Mesenchymal stem cell (in vitro differentiated cells and primary cell): ENCODE measurements around the gene ZNF646.

Experiments used
- DNase-seq: peaks from one replicate; pipeline ENCODE4 v3.0.0-alpha.2; 2013
- H2AFZ ChIP-seq: one replicate; pipeline ENCODE4 v1.6.1; 2013; ENCODE audit warnings: low read depth, mild to moderate bottlenecking, control low read depth, inconsistent platforms, low read length, moderate library complexity
- H2AK5ac ChIP-seq: 2 replicates; pipeline ENCODE4 v1.6.1; 2013; ENCODE audit warnings: low read length, moderate library complexity, mild to moderate bottlenecking, inconsistent platforms; ENCODE audit not compliant: severe bottlenecking
- H2BK120ac ChIP-seq: one replicate; pipeline ENCODE4 v1.6.1; 2013; ENCODE audit warnings: low read depth, mild to moderate bottlenecking, inconsistent platforms, low read length, moderate library complexity
- H2BK12ac ChIP-seq, 2 experiments: one replicate each; pipeline ENCODE4 v1.6.1; 2013; ENCODE audit warnings: inconsistent platforms in 2 of 2, low read length in 2 of 2, mild to moderate bottlenecking in 2 of 2, moderate library complexity in 2 of 2, control low read depth in 1 of 2
- H2BK15ac ChIP-seq: one replicate; pipeline ENCODE4 v1.6.1; 2013; ENCODE audit warnings: mild to moderate bottlenecking, low read depth, inconsistent platforms; ENCODE audit not compliant: poor library complexity, severe bottlenecking
- H2BK5ac ChIP-seq: 2 replicates; pipeline ENCODE4 v1.6.1; 2013; ENCODE audit warnings: low read depth, mild to moderate bottlenecking, low read length, control low read depth, inconsistent platforms; ENCODE audit not compliant: poor library complexity, severe bottlenecking
- H3K14ac ChIP-seq, 2 experiments: one replicate each; pipeline ENCODE4 v1.6.1; 2013; ENCODE audit warnings: inconsistent platforms in 2 of 2, low read length in 2 of 2, control low read depth in 1 of 2, mild to moderate bottlenecking in 1 of 2, moderate library complexity in 1 of 2
- H3K18ac ChIP-seq, 2 experiments: one replicate each; pipeline ENCODE4 v1.6.1; 2013; ENCODE audit warnings: inconsistent platforms in 2 of 2, low read length in 2 of 2, control low read depth in 1 of 2, low read depth in 1 of 2, mild to moderate bottlenecking in 1 of 2
- H3K23ac ChIP-seq, 2 experiments: one replicate each; pipeline ENCODE4 v1.6.1; 2013; ENCODE audit warnings: inconsistent platforms in 2 of 2, low read length in 2 of 2, mild to moderate bottlenecking in 2 of 2, moderate library complexity in 2 of 2, control low read depth in 1 of 2
- H3K27ac ChIP-seq: 2 replicates; pipeline ENCODE4 v1.5.1; 2013; ENCODE audit warnings: mild to moderate bottlenecking, moderate library complexity, low read length, control low read depth, inconsistent platforms; ENCODE audit not compliant: poor library complexity, severe bottlenecking
- H3K27me3 ChIP-seq, 2 experiments: 2 replicates each; pipeline versions ENCODE4 v1.6.1 to v1.7.0; 2013; ENCODE audit warnings: low read length in 2 of 2, mild to moderate bottlenecking in 2 of 2, moderate library complexity in 2 of 2, control low read depth in 1 of 2, inconsistent platforms in 1 of 2; ENCODE audit not compliant: control insufficient read depth in 1 of 2, insufficient read depth in 1 of 2
- H3K36me3 ChIP-seq, 2 experiments: 2 replicates each; pipeline versions ENCODE4 v1.6.1 to v1.7.0; 2013; ENCODE audit warnings: low read length in 2 of 2, control low read depth in 1 of 2, inconsistent platforms in 1 of 2, low read depth in 1 of 2, mild to moderate bottlenecking in 1 of 2; ENCODE audit not compliant: insufficient read depth in 2 of 2, control insufficient read depth in 1 of 2
- H3K4ac ChIP-seq, 2 experiments: one replicate each; pipeline ENCODE4 v1.6.1; 2013; ENCODE audit warnings: inconsistent platforms in 2 of 2, low read length in 2 of 2, mild to moderate bottlenecking in 2 of 2, moderate library complexity in 2 of 2, control low read depth in 1 of 2, low read depth in 1 of 2
- H3K4me1 ChIP-seq: 2 replicates; pipeline ENCODE4 v1.6.1; 2013; ENCODE audit warnings: low read depth, low read length, control low read depth; ENCODE audit not compliant: control insufficient read depth, insufficient read depth
- H3K4me2 ChIP-seq: 2 replicates; pipeline ENCODE4 v1.6.1; 2013; ENCODE audit warnings: low read length, mild to moderate bottlenecking, inconsistent platforms; ENCODE audit not compliant: poor library complexity, severe bottlenecking
- H3K4me3 ChIP-seq, 2 experiments: 2 replicates each; pipeline versions ENCODE4 v1.5.1 to v1.7.0; 2013; ENCODE audit warnings: low read length in 2 of 2, mild to moderate bottlenecking in 2 of 2, control low read depth in 1 of 2, low read depth in 1 of 2; ENCODE audit not compliant: insufficient read depth in 1 of 2
- H3K79me1 ChIP-seq: replicated peaks from 2 replicates; pipeline ENCODE4 v1.6.1; 2013; ENCODE audit warnings: mild to moderate bottlenecking, control low read depth, low read length, inconsistent platforms; ENCODE audit not compliant: poor library complexity, severe bottlenecking
- H3K9ac ChIP-seq: 2 replicates; pipeline ENCODE4 v1.7.0; 2013; ENCODE audit warnings: mild to moderate bottlenecking, low read length, moderate library complexity
- H3K9me3 ChIP-seq: 2 replicates; pipeline ENCODE4 v1.7.0; 2013; ENCODE audit warnings: mild to moderate bottlenecking, low read length; ENCODE audit not compliant: control insufficient read depth
- H4K8ac ChIP-seq: one replicate; pipeline ENCODE4 v1.6.1; 2013; ENCODE audit warnings: inconsistent platforms, mild to moderate bottlenecking, low read length, moderate library complexity
- H4K91ac ChIP-seq: one replicate; pipeline ENCODE4 v1.6.1; 2013; ENCODE audit warnings: mild to moderate bottlenecking, low read length, inconsistent platforms
- WGBS: methylation state at CpG from one replicate; pipeline ENCODE4 v1.1.7; 2013; ENCODE audit warnings: mixed read lengths; 5-methylcytosine and 5-hydroxymethylcytosine counted together

Gene ZNF646

GRCh38 chr16:31113121-31114120 lies 39.2 kb downstream of the ZNF646 start:
- Histone ChIP-seq H3K23ac (no peak overlapping the region), H2BK5ac (no peak overlapping the region), H3K27me3 (no peaks in the 10 kb centered on the region), H3K4me1 (peaks cover 30% of the 10 kb centered on the region), H3K9ac (peak overlapping the region; percentile 34), H3K4ac (no peak overlapping the region), H3K4me3 (no peak overlapping the region), H4K8ac (no peak overlapping the region), H3K79me1 (peaks cover 42% of the 10 kb centered on the region), H3K36me3 (peaks cover 40 to 43% of the 10 kb centered on the region in 2 experiments), H2BK120ac (no peak overlapping the region), H3K27ac (peak overlapping the region; percentile 90), H2BK15ac (no peak overlapping the region), H3K9me3 (no peaks in the 10 kb centered on the region), H2AK5ac (peak overlapping the region; percentile 23), H3K4me2 (peak overlapping the region; percentile 31), H4K91ac (no peak overlapping the region), H2AFZ (no peak overlapping the region), H3K14ac (no peak overlapping the region), H2BK12ac (no peak overlapping the region), H3K18ac (no peak overlapping the region)
- no peak for DNase-seq
- 94% methylated on average over 4 of the region's 5 CpGs for WGBS

- peaks cover 26% of the 10 kb centered on the region for H3K4me1 ChIP-seq
Observed at GRCh38 chr16:31114468-31114867, 40.2 kb downstream of the ZNF646 start.

DNA sequence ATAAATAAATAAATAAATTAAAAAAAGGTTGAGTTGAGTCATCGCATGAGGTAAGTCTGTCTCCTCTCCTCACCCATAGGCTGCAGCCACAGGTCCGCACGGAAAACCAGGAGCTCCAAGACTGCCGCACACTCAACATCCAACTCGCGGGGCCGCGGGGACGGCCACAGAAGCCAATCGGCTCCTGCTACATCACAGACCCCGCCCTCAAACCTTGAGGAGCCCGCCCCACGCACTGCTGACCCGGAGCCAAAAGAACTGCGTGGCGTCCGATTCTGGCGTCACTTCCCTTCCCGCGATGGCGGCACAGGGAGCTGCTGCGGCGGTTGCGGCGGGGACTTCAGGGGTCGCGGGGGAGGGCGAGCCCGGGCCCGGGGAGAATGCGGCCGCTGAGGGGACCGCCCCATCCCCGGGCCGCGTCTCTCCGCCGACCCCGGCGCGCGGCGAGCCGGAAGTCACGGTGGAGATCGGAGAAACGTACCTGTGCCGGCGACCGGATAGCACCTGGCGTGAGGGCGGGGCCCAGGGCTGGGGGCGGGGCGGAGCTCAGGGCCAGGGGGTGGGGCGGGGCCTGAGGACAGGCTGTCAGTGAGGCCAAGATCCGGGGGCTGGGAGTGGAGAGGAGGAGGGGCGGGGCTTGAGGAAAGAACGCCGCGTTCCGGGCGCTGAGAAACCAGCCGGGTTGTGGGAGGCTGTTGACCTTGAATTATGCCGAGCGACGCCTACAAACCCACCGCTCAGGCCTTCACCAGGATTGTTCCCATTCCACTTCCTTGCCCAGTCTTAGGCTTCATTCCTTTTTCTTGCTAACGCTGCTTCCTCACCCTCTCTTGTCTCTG lies 43.4 kb downstream of the ZNF646 start, which contains the start of gene KAT8:
Gene KAT8 (plus strand): TSS at position 281 of the 839 bp plus-strand sequence. CDS start 18 bp downstream, at position 299.
- Histone ChIP-seq H3K4ac (peak within 1 kb of the TSS in 1 of 2 experiments; percentile 94), H3K14ac (no peak within 1 kb of the TSS), H3K23ac (peak within 1 kb of the TSS in 1 of 2 experiments; percentile 57), H3K4me1 (peaks cover 15% of the 10 kb centered on the region), H3K9ac (peak within 1 kb of the TSS; percentile 93), H3K36me3 (peaks cover 25 to 44% of the 10 kb centered on the region in 2 experiments), H3K9me3 (no peaks in the 10 kb centered on the region), H2BK12ac (peak within 1 kb of the TSS in 1 of 2 experiments; percentile 6), H3K4me3 (peak within 1 kb of the TSS; percentile 84 to 85), H4K8ac (peak within 1 kb of the TSS; percentile 79), H3K18ac (peak within 1 kb of the TSS; percentile 69 to 88), H2AFZ (peak within 1 kb of the TSS; percentile 58), H3K27me3 (no peaks in the 10 kb centered on the region), H2AK5ac (no peak within 1 kb of the TSS), H2BK5ac (peak within 1 kb of the TSS; percentile 90), H4K91ac (peak within 1 kb of the TSS; percentile 45), H3K4me2 (peak within 1 kb of the TSS; percentile 72), H3K79me1 (peaks cover 23% of the 10 kb centered on the region), H3K27ac (peak within 1 kb of the TSS; percentile 92), H2BK15ac (no peak within 1 kb of the TSS), H2BK120ac (peak within 1 kb of the TSS; percentile 45)
- DNase-seq: peak; percentile 99
- under 1% methylated on average over 41 of the region's 68 CpGs for WGBS

More at GRCh38 chr16:31114468-31114867, 40.2 kb downstream of the ZNF646 start:
- H3K27ac ChIP-seq: peak overlapping the region; percentile 14
- H3K27me3 ChIP-seq: no peaks in the 10 kb centered on the region
- H3K79me1 ChIP-seq: peaks cover 40% of the 10 kb centered on the region
- no peak overlapping the region for H2BK5ac ChIP-seq
- no peak overlapping the region for H3K18ac ChIP-seq
- no peak for DNase-seq
- H3K23ac ChIP-seq: no peak overlapping the region
- peak overlapping the region; percentile 38 for H3K9ac ChIP-seq
- peaks cover 41 to 45% of the 10 kb centered on the region in 2 experiments for H3K36me3 ChIP-seq
- H2AFZ ChIP-seq: no peak overlapping the region
- H2BK12ac ChIP-seq: no peak overlapping the region
- no peak overlapping the region for H3K14ac ChIP-seq
- H2BK120ac ChIP-seq: no peak overlapping the region
- H4K8ac ChIP-seq: no peak overlapping the region
- no peak overlapping the region for H4K91ac ChIP-seq
- H3K9me3 ChIP-seq: no peaks in the 10 kb centered on the region
- no peak overlapping the region for H3K4me3 ChIP-seq
- H3K4me2 ChIP-seq: no peak overlapping the region
- no peak overlapping the region for H2BK15ac ChIP-seq
- WGBS: 93% methylated on average over 8 of the region's 8 CpGs
- no peak overlapping the region for H2AK5ac ChIP-seq
- H3K4ac ChIP-seq: no peak overlapping the region
